HG02970 (cell line): Measurements from ENCODE around the gene SCN9A.
"Not testable (repeated sequence)": the region's sequence is repeated elsewhere in the genome, so short reads cannot be mapped to it uniquely, and the experiment has no call there.

ENCODE experiments used
- ATAC-seq: cut with Tn5 transposase; IDR thresholded peaks from one replicate; pipeline ENCODE4 v1.9.1; 2021; ENCODE audit warnings: mild to moderate bottlenecking, moderate library complexity, moderate number of reproducible peaks; ENCODE audit not compliant: unreplicated experiment, low FRiP score

SCN9A gene

GRCh38 chr2:166376488-166376828, 714 bp upstream of the SCN9A start:
- no peak for ATAC-seq

- ATAC-seq: no peak
These were observed 479 bp downstream of the SCN9A start for GRCh38 chr2:166375195-166375735.

- no peak for ATAC-seq
These were observed 1.8 kb downstream of the SCN9A start for GRCh38 chr2:166373951-166374350.

DNA sequence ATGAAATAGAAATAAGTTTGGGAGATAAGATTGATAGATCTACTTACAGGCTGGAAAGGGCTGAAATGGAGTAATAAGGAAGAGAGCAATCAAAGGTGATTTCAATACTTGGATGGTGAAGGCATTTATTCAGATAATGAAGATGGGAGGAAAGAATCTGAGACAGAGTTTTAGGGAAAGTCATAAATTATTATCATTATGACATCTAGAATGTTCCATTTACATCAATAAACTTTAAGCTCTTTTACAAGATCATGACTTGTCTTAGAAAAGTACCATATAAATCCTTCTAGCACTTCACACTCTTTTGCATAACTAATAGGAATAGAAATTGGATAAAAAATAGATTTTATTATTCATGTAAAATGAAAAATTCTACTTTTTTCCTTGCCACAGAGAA, 2.2 kb downstream of the SCN9A start:
- ATAC-seq: no peak

DNA sequence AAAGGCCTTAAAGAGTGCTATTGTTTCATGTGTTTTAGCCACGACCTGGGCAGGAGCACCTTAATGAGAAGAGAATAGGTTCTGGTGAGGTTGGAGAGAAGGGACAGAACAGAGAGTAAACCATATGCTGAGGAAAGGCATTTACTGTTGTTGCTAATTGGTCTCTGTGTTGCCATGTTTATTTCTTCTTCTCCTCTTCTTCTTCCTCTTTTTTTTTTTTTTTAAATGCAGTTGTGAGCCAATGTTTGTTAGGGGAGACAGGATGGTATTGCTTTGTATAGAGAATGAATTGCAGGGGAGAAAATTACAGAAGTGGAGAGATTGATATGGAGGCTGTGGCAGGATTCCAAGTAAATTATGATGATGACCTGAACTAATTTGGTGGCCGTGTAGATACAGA, 2.6 kb downstream of the SCN9A start:
- ATAC-seq: no peak

DNA sequence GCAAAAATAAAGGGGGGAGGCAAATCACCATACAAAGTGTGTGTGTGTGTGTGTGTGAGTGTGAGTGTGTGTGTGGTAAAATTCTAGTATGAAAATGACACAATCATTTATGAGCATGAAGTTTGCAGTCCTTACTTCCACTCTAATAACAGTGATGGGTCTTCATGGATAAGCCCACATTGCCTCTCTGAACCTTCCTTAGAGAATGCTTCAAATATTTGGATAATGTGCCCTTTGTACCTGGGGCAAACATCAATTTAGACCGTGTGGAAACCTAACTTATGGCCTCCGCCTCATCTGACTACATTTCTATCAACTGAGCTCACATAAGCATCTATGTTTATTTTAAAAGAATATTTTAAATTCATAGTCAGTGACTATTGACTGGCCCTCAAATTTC, 3.7 kb downstream of the SCN9A start:
- no peak for ATAC-seq

DNA sequence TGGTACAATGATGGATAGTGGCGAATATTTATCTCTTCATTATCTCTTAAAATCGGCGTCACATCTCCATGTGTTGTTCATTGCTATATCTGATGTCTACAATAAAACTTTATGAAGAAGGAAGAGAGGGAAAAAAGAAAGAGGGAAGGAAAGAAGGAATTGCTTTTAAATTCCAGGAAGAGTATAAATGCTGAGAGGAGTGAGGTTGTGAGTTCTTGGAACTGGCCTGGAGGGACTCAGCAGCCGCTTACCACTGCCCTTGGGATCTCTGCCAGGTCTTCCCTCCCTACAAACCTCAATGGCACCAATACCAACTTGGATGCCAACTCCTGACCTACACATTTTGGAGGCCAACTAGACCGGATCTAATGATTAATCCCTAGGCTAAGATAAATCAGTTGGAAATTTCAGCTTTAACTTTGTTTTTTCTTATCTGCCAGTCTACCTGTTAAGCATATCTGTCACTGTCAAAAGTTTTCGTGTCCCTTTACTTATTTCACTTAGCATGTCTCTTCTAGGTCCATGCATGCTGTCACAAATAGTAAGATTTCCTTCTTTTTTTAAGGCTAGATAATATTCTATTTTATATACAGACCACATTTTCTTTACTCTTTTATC, 9.8 kb downstream of the SCN9A start:
- no peak for ATAC-seq

DNA sequence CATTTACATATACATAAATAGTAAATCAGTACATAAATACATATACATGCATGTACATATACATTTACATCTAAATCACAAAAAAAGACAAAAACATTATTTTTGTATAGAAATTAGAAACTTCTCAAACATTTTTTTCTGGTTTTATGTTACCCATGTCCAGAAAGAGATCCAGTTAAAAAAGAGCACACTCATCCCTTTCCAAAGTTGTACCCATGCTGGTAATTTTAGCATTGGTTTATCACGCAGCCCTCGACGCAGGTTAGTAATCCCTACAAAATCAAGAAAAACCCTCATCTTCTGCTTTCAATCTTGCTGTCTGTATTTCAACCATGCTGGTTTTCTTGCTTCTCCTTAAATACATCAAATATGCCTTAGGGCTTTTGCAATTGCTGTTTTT, 10.5 kb downstream of the SCN9A start:
- no peak for ATAC-seq

GRCh38 chr2:166364476-166365161, 11.1 kb downstream of the SCN9A start:
- no peak for ATAC-seq

GRCh38 chr2:166361351-166362153, 14.2 kb downstream of the SCN9A start:
- ATAC-seq: no peak

DNA sequence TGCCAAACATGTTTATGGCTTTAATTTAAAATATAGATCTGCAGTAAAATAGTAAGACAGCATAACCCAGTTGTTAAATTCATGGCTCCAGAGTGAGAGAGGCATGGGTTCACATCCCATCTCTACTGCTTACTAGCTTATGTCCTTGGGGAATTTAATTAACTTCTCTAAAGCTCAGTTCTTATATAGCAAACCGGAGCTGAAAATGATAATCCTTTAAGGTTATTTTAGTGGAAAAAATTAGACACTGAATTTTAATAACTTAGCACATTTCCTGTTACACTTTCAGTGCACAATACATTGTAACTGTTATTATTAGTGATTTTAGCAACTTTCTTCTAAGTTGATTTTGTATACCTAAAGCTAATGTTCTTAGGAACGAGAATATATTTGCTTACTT, 14.8 kb downstream of the SCN9A start:
- ATAC-seq: no peak

DNA sequence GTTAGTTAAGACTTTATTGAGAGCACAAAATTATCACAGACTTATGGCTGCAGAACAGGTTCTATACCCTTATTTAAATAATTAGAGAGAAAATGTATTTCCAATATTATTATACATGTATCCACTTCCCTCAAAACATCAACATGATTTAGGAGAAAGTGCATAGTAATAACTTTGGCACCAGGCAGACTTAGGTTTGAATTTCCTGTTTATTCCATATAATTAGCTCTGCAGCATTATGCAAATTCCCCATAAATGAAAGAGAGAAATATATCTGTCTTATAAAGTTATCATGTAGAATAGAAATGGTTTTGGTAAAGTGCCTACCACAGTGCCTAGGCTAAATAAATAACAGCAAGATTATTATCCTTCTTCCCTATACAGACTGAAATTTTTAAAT, 15.3 kb downstream of the SCN9A start:
- no peak for ATAC-seq

DNA sequence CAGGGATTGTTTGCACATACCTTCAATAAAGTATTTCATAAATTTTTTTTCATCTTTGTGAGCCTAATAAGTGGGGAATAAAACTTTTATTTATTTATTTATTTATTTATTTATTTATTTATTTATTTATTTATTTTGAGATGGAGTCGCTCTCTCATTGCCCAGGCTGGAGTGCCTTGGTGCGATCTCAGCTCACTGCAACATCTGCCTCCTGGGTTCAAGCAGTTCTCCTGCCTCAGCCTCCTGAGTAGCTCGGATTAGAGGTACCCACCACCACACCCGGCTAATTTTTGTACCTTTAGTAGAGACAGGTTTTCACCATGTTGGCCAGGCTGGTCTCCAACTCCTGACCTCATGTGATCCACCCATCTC, 17.8 kb downstream of the SCN9A start:
- not testable (repeated sequence) for ATAC-seq

GRCh38 chr2:166357068-166357949, 18.4 kb downstream of the SCN9A start:
- ATAC-seq: no peak

DNA sequence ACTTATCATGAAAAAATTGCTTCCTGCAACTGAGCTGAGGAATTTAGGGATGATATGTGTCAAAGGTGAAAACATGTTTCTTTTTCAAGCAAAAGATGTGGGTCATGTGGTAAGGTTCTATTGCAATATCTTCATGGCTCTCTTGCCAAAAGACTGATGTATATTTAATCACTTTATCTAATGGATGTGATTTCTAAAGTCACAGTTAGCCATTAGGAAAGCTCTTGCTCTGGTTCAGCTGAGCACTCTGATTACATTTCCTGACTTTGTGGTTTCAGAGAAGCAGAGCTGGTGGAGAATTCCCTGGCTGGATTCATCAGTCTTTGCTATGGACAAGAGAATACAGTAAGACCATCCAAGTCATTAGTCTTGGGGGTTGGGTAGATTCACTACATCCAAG, 24.4 kb downstream of the SCN9A start:
- ATAC-seq: no peak

- no peak for ATAC-seq
These were observed 25.2 kb downstream of the SCN9A start for GRCh38 chr2:166350525-166350924.

- ATAC-seq: no peak
These were observed 31.2 kb downstream of the SCN9A start for GRCh38 chr2:166344286-166345113.

GRCh38 chr2:166343467-166343866, 32.3 kb downstream of the SCN9A start:
- no peak for ATAC-seq

GRCh38 chr2:166341426-166341825, 34.3 kb downstream of the SCN9A start:
- no peak for ATAC-seq
